Upper lobe of left lung (tissue), 4 donors: Measurements from ENCODE around the gene ACOXL.

Experiments
- CTCF ChIP-seq, 6 experiments: fragments of 450-650 bp in 4 of 6; fragments of 200-600 bp in 2 of 6; sonication (generic) in 2 of 6; IDR thresholded peaks; one replicate each; pipeline ENCODE4 v1.5.1; 2016 to 2019; ENCODE audit warnings: antibody characterized with exemption in 6 of 6
- EP300 ChIP-seq, 4 donors: sonication (generic); formaldehyde crosslinking; IDR thresholded peaks; one replicate each; pipeline ENCODE4 v1.5.1; 2017; ENCODE audit warnings: antibody characterized with exemption in 4 of 4, control low read depth in 2 of 4
- POLR2A ChIP-seq, 4 donors: fragments of 450-650 bp; IDR thresholded peaks; one replicate each; pipeline ENCODE4 v1.5.1; 2016 to 2017; ENCODE audit warnings: antibody characterized with exemption in 4 of 4, mild to moderate bottlenecking in 2 of 4

GRCh38 chr2:111157071-111157661, 424.8 kb downstream of the ACOXL start:
- TF ChIP-seq CTCF (IDR thresholded peaks at IDR 0.05) (no peak), POLR2A (IDR thresholded peaks at IDR 0.05) (no peak), EP300 (IDR thresholded peaks at IDR 0.05) (no peak)
